Sigmoid colon (tissue), 7 donors: ENCODE measurements around the gene RNASEH1. TPM values are rescaled to one million over a fixed set of nuclear protein-coding genes. Genes with fewer than 3 reads are reported as not detected.

ENCODE experiments used
- DNase-seq: peaks from one replicate; pipeline ENCODE4 v3.0.0-alpha.2; 2019
- H3K27ac ChIP-seq, 4 donors: fragments of 200-600 bp; sonication (generic); one replicate each; pipeline ENCODE4 v1.5.1; 2016 to 2019; ENCODE audit warnings: mild to moderate bottlenecking in 1 of 4
- H3K27me3 ChIP-seq, 3 donors: fragments of 200-600 bp; sonication (generic); one replicate each; pipeline ENCODE4 v1.5.1; 2019; ENCODE audit warnings: mild to moderate bottlenecking in 1 of 3
- H3K36me3 ChIP-seq, 4 donors: fragments of 200-600 bp; sonication (generic); one replicate each; pipeline ENCODE4 v1.5.1; 2016 to 2019
- H3K4me1 ChIP-seq, 4 donors: fragments of 200-600 bp; sonication (generic); one replicate each; pipeline ENCODE4 v1.5.1; 2017 to 2019
- H3K4me3 ChIP-seq, 4 donors: fragments of 200-600 bp; sonication (generic); one replicate each; pipeline ENCODE4 v1.5.1; 2017 to 2019; ENCODE audit warnings: mild to moderate bottlenecking in 2 of 4, moderate library complexity in 1 of 4
- H3K9me3 ChIP-seq, 4 donors: fragments of 200-600 bp in 3 of 4; sonication (generic) in 3 of 4; one replicate each; pipeline versions ENCODE4 v1.5.1 to v1.6.1; 2013 to 2019
- CTCF ChIP-seq, 4 experiments: fragments of 450-650 bp in 3 of 4; fragments of 200-600 bp in 1 of 4; IDR thresholded peaks; one replicate each; pipeline ENCODE4 v1.5.1; 2016 to 2019; ENCODE audit warnings: antibody characterized with exemption in 4 of 4, mild to moderate bottlenecking in 3 of 4, moderate library complexity in 2 of 4
- EP300 ChIP-seq, 4 donors: sonication (generic); formaldehyde crosslinking; IDR thresholded peaks; one replicate each; pipeline ENCODE4 v1.6.1; 2017; ENCODE audit warnings: antibody characterized with exemption in 4 of 4
- POLR2A ChIP-seq, 2 donors: fragments of 450-650 bp; IDR thresholded peaks; one replicate each; pipeline ENCODE4 v1.6.1; 2016; ENCODE audit warnings: antibody characterized with exemption in 2 of 2, mild to moderate bottlenecking in 2 of 2, moderate library complexity in 2 of 2
- POLR2AphosphoS5 ChIP-seq, 4 donors: sonication (generic); formaldehyde crosslinking; IDR thresholded peaks; one replicate each; pipeline ENCODE4 v1.6.1; 2017; ENCODE audit warnings: antibody characterized with exemption in 4 of 4
- WGBS, 2 donors: extraction: QIAGEN DNeasy Blood & Tissue Kit; methylation state at CpG; one replicate each; pipeline ENCODE4 v1.1.7; 2013; 5-methylcytosine and 5-hydroxymethylcytosine counted together
- intact Hi-C: fragments of 100-400 bp; cut with DNase I; formaldehyde crosslinking; loops from one replicate; pipeline ENCODE4 v1.15.1; 2023
- polyA plus RNA-seq, 3 donors: library from polyadenylated mRNA; stranded (reverse); fragments of 200-250 nt; gene quantifications; one replicate each; pipeline ENCODE4 v1.2.3, GENCODE V29; 2013
- total RNA-seq, 4 donors: library from RNA; depleted of rRNA; stranded (reverse); fragments of >200 nt; gene quantifications; one replicate each; pipeline ENCODE4 v1.1.0, GENCODE V29; 2016
- donor health status: healthy with polysubstance abuse.
- donor health status: Bipolar disorder and iron deficiency.
- donor health status: healthy.

The RNASEH1 gene
- total and polyA plus RNA-seq, 7 donors = 10.4 to 28.4 (median 20.5) TPM

- H3K4me1 ChIP-seq = peaks cover 0 to 11% (median 0%) of the 10 kb centered on the region in 4 donors
- DNase-seq = no peak
- H3K9me3 ChIP-seq = no peaks in the 10 kb centered on the region
- no peak overlapping the region for H3K4me3 ChIP-seq
- intact Hi-C loops = no loop called here
- H3K27me3 ChIP-seq = no peaks in the 10 kb centered on the region
- no peak overlapping the region for H3K27ac ChIP-seq
- no peaks in the 10 kb centered on the region for H3K36me3 ChIP-seq
- TF ChIP-seq EP300 (IDR thresholded peaks at IDR 0.05) = no peak
- no peak for TF ChIP-seq POLR2A (IDR thresholded peaks at IDR 0.05)
- no peak for TF ChIP-seq CTCF (IDR thresholded peaks at IDR 0.05)
- TF ChIP-seq POLR2AphosphoS5 (IDR thresholded peaks at IDR 0.05) = no peak
- WGBS, 2 donors = 73 to 82% methylated on average over 22 of the region's 22 CpGs
Observed at GRCh38 chr2:3601561-3602271, 43.6 kb upstream of the RNASEH1 start.

DNA sequence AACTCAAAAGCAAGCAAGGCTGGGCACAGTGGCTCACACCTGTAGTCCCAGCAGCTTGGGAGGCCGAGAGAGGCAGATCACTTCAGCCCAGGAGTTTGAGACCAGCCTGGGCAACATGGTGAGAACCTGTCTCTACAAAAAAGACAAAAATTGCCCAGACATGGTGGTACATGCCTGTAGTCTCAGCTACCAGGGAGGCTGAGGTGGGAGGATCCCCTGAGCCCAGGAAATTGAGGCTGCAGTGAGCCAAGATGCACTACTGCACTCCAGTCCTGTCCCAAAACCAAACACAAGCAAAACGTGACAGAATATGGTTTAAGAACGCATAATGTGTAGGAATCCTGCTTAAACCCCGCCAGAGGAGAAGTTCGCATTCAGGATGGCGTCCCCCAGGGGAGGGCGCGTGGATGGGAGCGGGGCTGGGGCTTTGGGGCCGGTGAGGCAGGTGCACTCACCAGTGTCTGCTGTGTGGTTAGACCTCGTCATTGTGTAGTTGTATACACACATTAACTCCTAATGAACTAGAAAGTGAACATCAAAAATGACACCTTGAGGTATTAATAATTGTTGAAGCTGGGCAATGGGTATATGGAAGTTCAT lies 42.2 kb upstream of the RNASEH1 start:
- Histone ChIP-seq H3K27ac (no peak overlapping the region), H3K4me3 (no peak overlapping the region), H3K9me3 (no peaks in the 10 kb centered on the region), H3K4me1 (peaks cover 0 to 10% (median under 1%) of the 10 kb centered on the region in 4 donors), H3K36me3 (no peaks in the 10 kb centered on the region), H3K27me3 (no peaks in the 10 kb centered on the region)
- TF ChIP-seq EP300 (IDR thresholded peaks at IDR 0.05) (no peak), CTCF (IDR thresholded peaks at IDR 0.05) (no peak), POLR2A (IDR thresholded peaks at IDR 0.05) (no peak), POLR2AphosphoS5 (IDR thresholded peaks at IDR 0.05) (no peak)
- DNase-seq = no peak
- 84 to 85% methylated on average over 11 of the region's 11 CpGs for WGBS, 2 donors
- intact Hi-C loops = no loop called here

DNA sequence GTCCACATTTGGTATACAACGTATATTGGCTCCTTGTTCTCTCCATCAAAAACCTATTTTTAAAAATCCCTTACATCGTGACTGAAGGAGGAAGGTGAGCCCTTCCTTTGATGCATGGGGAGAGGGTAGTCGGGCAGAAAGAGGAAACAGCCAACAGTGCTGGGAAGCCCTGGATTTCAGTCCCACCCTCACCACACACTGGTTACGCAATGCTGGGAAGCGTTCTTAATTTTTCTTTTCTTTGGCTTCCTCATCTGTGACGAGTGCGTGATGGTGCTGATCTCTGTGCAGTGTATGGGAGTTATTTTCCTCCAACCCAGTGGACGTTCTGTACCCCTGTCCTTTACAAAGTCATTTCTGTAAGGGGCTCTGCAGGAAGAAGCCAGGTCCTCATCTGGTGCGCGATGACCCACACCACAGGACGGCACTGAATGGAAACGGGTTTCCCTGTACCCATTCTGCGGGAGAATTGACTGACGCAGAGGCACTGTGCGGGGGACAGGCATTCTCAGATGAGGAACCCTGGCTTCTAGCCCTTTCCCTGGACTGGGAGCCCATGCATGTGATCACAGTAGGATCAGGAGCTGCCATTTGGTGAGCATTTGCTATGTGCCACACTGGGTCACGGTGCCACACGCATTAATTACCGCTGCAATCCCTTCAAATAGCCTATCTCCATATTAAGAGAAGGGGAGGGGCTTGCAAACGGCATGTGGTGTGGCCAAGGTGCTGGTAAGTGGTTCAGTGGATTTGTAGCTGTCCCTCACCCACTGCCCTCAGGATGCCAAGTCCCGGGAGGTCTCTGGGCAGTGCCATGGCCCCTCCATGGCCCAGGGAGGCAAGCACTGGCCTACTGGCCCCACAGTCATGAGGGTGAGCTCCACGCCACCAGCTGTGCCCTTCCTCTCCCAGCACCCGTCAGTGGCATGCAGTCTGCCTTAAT lies 41.0 kb upstream of the RNASEH1 start:
- TF ChIP-seq POLR2A (IDR thresholded peaks at IDR 0.05) (no peak), EP300 (IDR thresholded peaks at IDR 0.05) (no peak), POLR2AphosphoS5 (IDR thresholded peaks at IDR 0.05) (no peak)
- Histone ChIP-seq H3K4me3 (no peak overlapping the region), H3K27ac (no peak overlapping the region), H3K9me3 (no peaks in the 10 kb centered on the region), H3K36me3 (no peaks in the 10 kb centered on the region), H3K4me1 (peaks cover 0 to 15% (median 6%) of the 10 kb centered on the region in 4 donors), H3K27me3 (no peaks in the 10 kb centered on the region)
- WGBS, 2 donors = 90 to 91% methylated on average over 22 of the region's 22 CpGs
- intact Hi-C loops = no loop called here
- no peak for DNase-seq

DNA sequence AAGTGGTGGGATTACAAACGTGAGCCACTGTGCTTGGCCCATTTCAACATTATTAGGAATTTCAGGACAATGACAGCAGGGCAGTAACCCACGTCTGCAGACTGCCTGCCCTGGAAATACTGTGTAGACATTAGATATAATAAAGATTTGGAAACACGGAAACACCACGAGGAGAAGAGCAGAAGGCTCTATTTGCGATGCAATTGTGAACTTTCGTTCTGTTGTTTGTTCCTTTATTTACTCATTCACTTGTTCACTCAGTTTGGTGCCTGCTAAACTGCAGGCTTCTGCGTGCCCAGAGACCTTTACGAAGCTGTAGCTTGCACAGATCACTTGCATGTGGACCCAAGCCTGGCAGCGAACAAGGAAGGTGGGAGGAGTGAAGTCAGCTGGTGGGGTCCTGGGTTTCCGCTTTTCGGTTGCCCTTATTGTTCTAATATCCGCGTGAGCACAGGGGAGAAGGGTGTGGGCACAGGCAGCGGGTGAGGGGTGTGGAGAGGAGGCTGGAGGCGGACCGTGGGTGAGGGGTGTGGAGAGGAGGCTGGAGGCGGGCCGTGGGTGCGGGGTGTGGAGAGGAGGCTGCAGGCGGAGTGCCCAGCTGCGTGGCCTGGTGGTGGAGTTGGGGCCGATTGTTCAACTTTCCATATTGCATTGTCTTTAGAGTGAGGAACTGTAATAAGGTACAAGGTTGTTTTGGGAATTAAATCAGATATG lies 40.2 kb upstream of the RNASEH1 start:
- Histone ChIP-seq H3K4me1 (peaks cover 0 to 12% (median 6%) of the 10 kb centered on the region in 4 donors), H3K27ac (no peak overlapping the region), H3K9me3 (no peaks in the 10 kb centered on the region), H3K36me3 (no peaks in the 10 kb centered on the region), H3K27me3 (no peaks in the 10 kb centered on the region), H3K4me3 (no peak overlapping the region)
- TF ChIP-seq POLR2A (IDR thresholded peaks at IDR 0.05) (no peak), POLR2AphosphoS5 (IDR thresholded peaks at IDR 0.05) (no peak)
- no peak for DNase-seq
- 64 to 76% methylated on average over 22 of the region's 22 CpGs for WGBS, 2 donors
- intact Hi-C loops = no loop called here

DNA sequence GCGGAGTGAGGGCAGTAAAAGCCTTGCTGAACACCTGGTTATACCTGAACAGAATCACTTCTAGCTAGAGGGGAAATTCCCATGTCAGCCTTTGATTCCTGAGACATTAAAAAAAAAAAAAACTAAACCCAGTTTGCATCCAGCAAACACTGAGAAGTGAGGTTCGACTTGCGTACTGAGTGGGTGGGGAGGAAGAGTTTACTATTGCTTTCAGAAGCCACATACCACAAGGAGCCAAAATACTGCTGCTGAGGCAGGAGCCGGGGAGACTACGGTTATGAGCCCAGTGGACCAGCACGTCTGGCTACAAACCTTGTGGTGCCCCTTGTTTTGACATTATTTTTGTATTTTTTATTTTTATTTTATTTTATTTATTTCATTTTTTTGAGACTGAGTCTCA lies 39.4 kb upstream of the RNASEH1 start:
- intact Hi-C loops = no loop called here
- no peaks in the 10 kb centered on the region for H3K36me3 ChIP-seq
- no peak for DNase-seq
- H3K9me3 ChIP-seq = no peaks in the 10 kb centered on the region
- 45 to 51% methylated on average over 6 of the region's 6 CpGs for WGBS, 2 donors
- H3K27me3 ChIP-seq = no peaks in the 10 kb centered on the region
- peaks cover 0 to 12% (median 6%) of the 10 kb centered on the region in 4 donors for H3K4me1 ChIP-seq
- no peak for TF ChIP-seq POLR2AphosphoS5 (IDR thresholded peaks at IDR 0.05)
- TF ChIP-seq EP300 (IDR thresholded peaks at IDR 0.05) = no peak
- no peak for TF ChIP-seq POLR2A (IDR thresholded peaks at IDR 0.05)
- TF ChIP-seq CTCF (IDR thresholded peaks at IDR 0.05) = no peak
- no peak overlapping the region for H3K27ac ChIP-seq
- H3K4me3 ChIP-seq = no peak overlapping the region
